SH-SY5Y (cell line): Measurements from ENCODE around the gene GDNF.

Experiments
- GATA2 ChIP-seq: IDR thresholded peaks from 2 replicates; pipeline ENCODE4 v1.6.1; 2011; ENCODE audit warnings: mild to moderate bottlenecking, low read depth, low read length
- GATA3 ChIP-seq: IDR thresholded peaks from 2 replicates; pipeline ENCODE4 v1.6.1; 2011; ENCODE audit warnings: low read depth, mild to moderate bottlenecking, low read length, moderate library complexity

GDNF gene

GRCh38 chr5:37857696-37858095 lies 17.9 kb upstream of the GDNF start:
- TF ChIP-seq GATA2 = no peak

GRCh38 chr5:37855438-37855837 lies 15.6 kb upstream of the GDNF start:
- TF ChIP-seq GATA2 (no peak), GATA3 (no peak)

- TF ChIP-seq GATA3 (no peak), GATA2 (no peak)
Observed at GRCh38 chr5:37851305-37851704, 11.5 kb upstream of the GDNF start.

GRCh38 chr5:37850226-37850865 lies 10.5 kb upstream of the GDNF start:
- TF ChIP-seq GATA2 = no peak
- TF ChIP-seq GATA3 = no peak

- TF ChIP-seq GATA3 = no peak
- TF ChIP-seq GATA2 = no peak
Observed at GRCh38 chr5:37849641-37850040, 9.8 kb upstream of the GDNF start.

- no peak for TF ChIP-seq GATA2
- no peak for TF ChIP-seq GATA3
Observed at GRCh38 chr5:37847978-37848425, 8.2 kb upstream of the GDNF start.

GRCh38 chr5:37846786-37847310 lies 7.0 kb upstream of the GDNF start:
- no peak for TF ChIP-seq GATA3
- TF ChIP-seq GATA2 = no peak

GRCh38 chr5:37844009-37844408 lies 4.2 kb upstream of the GDNF start:
- TF ChIP-seq GATA3 = no peak
- no peak for TF ChIP-seq GATA2

- TF ChIP-seq GATA3 = no peak
- no peak for TF ChIP-seq GATA2
Observed at GRCh38 chr5:37842048-37842447, 2.2 kb upstream of the GDNF start.

- TF ChIP-seq GATA3 = no peak
- no peak for TF ChIP-seq GATA2
Observed at GRCh38 chr5:37841203-37841602, 1.4 kb upstream of the GDNF start.

GRCh38 chr5:37840053-37841034 lies 503 bp upstream of the GDNF start:
- TF ChIP-seq GATA2 (no peak), GATA3 (no peak)

- TF ChIP-seq GATA3 (no peak), GATA2 (no peak)
Observed at GRCh38 chr5:37838933-37839341, 904 bp downstream of the GDNF start.

- TF ChIP-seq GATA3 (no peak), GATA2 (no peak)
Observed at GRCh38 chr5:37838152-37838932, 1.5 kb downstream of the GDNF start.
